Measurements from ENCODE around the gene ARHGAP21.

The ARHGAP21 gene

GRCh38 chr10:24683554-24683953, 40.1 kb downstream of the ARHGAP21 start:
- no peaks in the 10 kb centered on the region for H3K27me3 ChIP-seq (ENCODE audit: insufficient read depth, low read length)
- no peak overlapping the region for H3K27ac ChIP-seq (ENCODE audit: low read depth, low read length)
- H3K36me3 ChIP-seq (ENCODE audit: insufficient read depth, low read length) = peaks cover 10% of the 10 kb centered on the region
- H2AFZ ChIP-seq (ENCODE audit: low read length, unreplicated experiment) = no peak overlapping the region
- peaks cover 20% of the 10 kb centered on the region for H3K4me1 ChIP-seq (ENCODE audit: control insufficient read depth, insufficient read depth, low read length, unreplicated experiment)
- H3K4me3 ChIP-seq (ENCODE audit: low read depth, low read length) = no peak overlapping the region
- H3K79me2 ChIP-seq (ENCODE audit: control insufficient read depth, insufficient read depth, low read length, unreplicated experiment) = peaks cover 87% of the 10 kb centered on the region

GRCh38 chr10:24681572-24682088, 42.1 kb downstream of the ARHGAP21 start:
- H3K27me3 ChIP-seq (ENCODE audit: insufficient read depth, low read length) = no peaks in the 10 kb centered on the region
- H3K27ac ChIP-seq (ENCODE audit: low read depth, low read length) = no peak overlapping the region

GRCh38 chr10:24680647-24681524, 42.8 kb downstream of the ARHGAP21 start:
- H3K27me3 ChIP-seq (ENCODE audit: insufficient read depth, low read length) = no peaks in the 10 kb centered on the region
- peaks cover 83% of the 10 kb centered on the region for H3K79me2 ChIP-seq (ENCODE audit: control insufficient read depth, insufficient read depth, low read length, unreplicated experiment)
- no peak overlapping the region for H3K4me3 ChIP-seq (ENCODE audit: low read depth, low read length)
- H3K36me3 ChIP-seq (ENCODE audit: insufficient read depth, low read length) = peaks cover 13% of the 10 kb centered on the region
- H3K27ac ChIP-seq (ENCODE audit: low read depth, low read length) = no peak overlapping the region
- H3K4me1 ChIP-seq (ENCODE audit: control insufficient read depth, insufficient read depth, low read length, unreplicated experiment) = peaks cover 18% of the 10 kb centered on the region
- no peak overlapping the region for H2AFZ ChIP-seq (ENCODE audit: low read length, unreplicated experiment)

More at GRCh38 chr10:24681572-24682088, 42.1 kb downstream of the ARHGAP21 start:
- no peak overlapping the region for H3K4me3 ChIP-seq (ENCODE audit: low read depth, low read length)
- peaks cover 83% of the 10 kb centered on the region for H3K79me2 ChIP-seq (ENCODE audit: control insufficient read depth, insufficient read depth, low read length, unreplicated experiment)
- H3K4me1 ChIP-seq (ENCODE audit: control insufficient read depth, insufficient read depth, low read length, unreplicated experiment) = peaks cover 20% of the 10 kb centered on the region
- peaks cover 13% of the 10 kb centered on the region for H3K36me3 ChIP-seq (ENCODE audit: insufficient read depth, low read length)
- no peak overlapping the region for H2AFZ ChIP-seq (ENCODE audit: low read length, unreplicated experiment)

GRCh38 chr10:24678757-24679156, 44.9 kb downstream of the ARHGAP21 start:
- H3K4me3 ChIP-seq (ENCODE audit: low read depth, low read length) = no peak overlapping the region
- H3K79me2 ChIP-seq (ENCODE audit: control insufficient read depth, insufficient read depth, low read length, unreplicated experiment) = peaks cover 83% of the 10 kb centered on the region
- peaks cover 15% of the 10 kb centered on the region for H3K4me1 ChIP-seq (ENCODE audit: control insufficient read depth, insufficient read depth, low read length, unreplicated experiment)
- H3K36me3 ChIP-seq (ENCODE audit: insufficient read depth, low read length) = peaks cover 10% of the 10 kb centered on the region
- no peak overlapping the region for H2AFZ ChIP-seq (ENCODE audit: low read length, unreplicated experiment)
- H3K27ac ChIP-seq (ENCODE audit: low read depth, low read length) = no peak overlapping the region
- no peaks in the 10 kb centered on the region for H3K27me3 ChIP-seq (ENCODE audit: insufficient read depth, low read length)

- H3K79me2 ChIP-seq (ENCODE audit: control insufficient read depth, insufficient read depth, low read length, unreplicated experiment) = peaks cover 78% of the 10 kb centered on the region
- H3K27ac ChIP-seq (ENCODE audit: low read depth, low read length) = no peak overlapping the region
- H3K4me3 ChIP-seq (ENCODE audit: low read depth, low read length) = no peak overlapping the region
- peaks cover 10% of the 10 kb centered on the region for H3K36me3 ChIP-seq (ENCODE audit: insufficient read depth, low read length)
- no peak overlapping the region for H2AFZ ChIP-seq (ENCODE audit: low read length, unreplicated experiment)
- no peaks in the 10 kb centered on the region for H3K27me3 ChIP-seq (ENCODE audit: insufficient read depth, low read length)
- no peaks in the 10 kb centered on the region for H3K4me1 ChIP-seq (ENCODE audit: control insufficient read depth, insufficient read depth, low read length, unreplicated experiment)
Observed at GRCh38 chr10:24674892-24675632, 48.6 kb downstream of the ARHGAP21 start.

GRCh38 chr10:24670964-24671670, 52.6 kb downstream of the ARHGAP21 start:
- peaks cover 8% of the 10 kb centered on the region for H3K36me3 ChIP-seq (ENCODE audit: insufficient read depth, low read length)
- no peak overlapping the region for H3K27ac ChIP-seq (ENCODE audit: low read depth, low read length)
- H3K79me2 ChIP-seq (ENCODE audit: control insufficient read depth, insufficient read depth, low read length, unreplicated experiment) = peaks cover 60% of the 10 kb centered on the region
- no peaks in the 10 kb centered on the region for H3K27me3 ChIP-seq (ENCODE audit: insufficient read depth, low read length)
- no peaks in the 10 kb centered on the region for H3K4me1 ChIP-seq (ENCODE audit: control insufficient read depth, insufficient read depth, low read length, unreplicated experiment)
- H2AFZ ChIP-seq (ENCODE audit: low read length, unreplicated experiment) = no peak overlapping the region
- no peak overlapping the region for H3K4me3 ChIP-seq (ENCODE audit: low read depth, low read length)

GRCh38 chr10:24669285-24669852, 54.3 kb downstream of the ARHGAP21 start:
- H3K79me2 ChIP-seq (ENCODE audit: control insufficient read depth, insufficient read depth, low read length, unreplicated experiment) = peaks cover 45% of the 10 kb centered on the region
- no peaks in the 10 kb centered on the region for H3K4me1 ChIP-seq (ENCODE audit: control insufficient read depth, insufficient read depth, low read length, unreplicated experiment)
- H2AFZ ChIP-seq (ENCODE audit: low read length, unreplicated experiment) = no peak overlapping the region
- no peaks in the 10 kb centered on the region for H3K27me3 ChIP-seq (ENCODE audit: insufficient read depth, low read length)
- no peak overlapping the region for H3K27ac ChIP-seq (ENCODE audit: low read depth, low read length)
- H3K36me3 ChIP-seq (ENCODE audit: insufficient read depth, low read length) = peaks cover 8% of the 10 kb centered on the region
- no peak overlapping the region for H3K4me3 ChIP-seq (ENCODE audit: low read depth, low read length)

GRCh38 chr10:24668247-24668646, 55.4 kb downstream of the ARHGAP21 start:
- Histone ChIP-seq H3K4me1 (ENCODE audit: control insufficient read depth, insufficient read depth, low read length, unreplicated experiment) (no peaks in the 10 kb centered on the region), H3K79me2 (ENCODE audit: control insufficient read depth, insufficient read depth, low read length, unreplicated experiment) (peaks cover 36% of the 10 kb centered on the region), H3K27ac (ENCODE audit: low read depth, low read length) (no peak overlapping the region), H3K27me3 (ENCODE audit: insufficient read depth, low read length) (no peaks in the 10 kb centered on the region), H2AFZ (ENCODE audit: low read length, unreplicated experiment) (no peak overlapping the region), H3K4me3 (ENCODE audit: low read depth, low read length) (no peak overlapping the region), H3K36me3 (ENCODE audit: insufficient read depth, low read length) (peaks cover 13% of the 10 kb centered on the region)

GRCh38 chr10:24664991-24665390, 58.7 kb downstream of the ARHGAP21 start:
- Histone ChIP-seq H3K79me2 (ENCODE audit: control insufficient read depth, insufficient read depth, low read length, unreplicated experiment) (peaks cover 11% of the 10 kb centered on the region), H3K4me1 (ENCODE audit: control insufficient read depth, insufficient read depth, low read length, unreplicated experiment) (no peaks in the 10 kb centered on the region), H3K36me3 (ENCODE audit: insufficient read depth, low read length) (peaks cover 13% of the 10 kb centered on the region), H2AFZ (ENCODE audit: low read length, unreplicated experiment) (no peak overlapping the region), H3K27ac (ENCODE audit: low read depth, low read length) (no peak overlapping the region), H3K4me3 (ENCODE audit: low read depth, low read length) (no peak overlapping the region), H3K27me3 (ENCODE audit: insufficient read depth, low read length) (no peaks in the 10 kb centered on the region)

GRCh38 chr10:24661376-24661775, 62.3 kb downstream of the ARHGAP21 start:
- Histone ChIP-seq H3K36me3 (ENCODE audit: insufficient read depth, low read length) (peaks cover 9% of the 10 kb centered on the region), H3K4me3 (ENCODE audit: low read depth, low read length) (no peak overlapping the region), H3K4me1 (ENCODE audit: control insufficient read depth, insufficient read depth, low read length, unreplicated experiment) (no peaks in the 10 kb centered on the region), H2AFZ (ENCODE audit: low read length, unreplicated experiment) (no peak overlapping the region), H3K27ac (ENCODE audit: low read depth, low read length) (no peak overlapping the region), H3K27me3 (ENCODE audit: insufficient read depth, low read length) (no peaks in the 10 kb centered on the region), H3K79me2 (ENCODE audit: control insufficient read depth, insufficient read depth, low read length, unreplicated experiment) (no peaks in the 10 kb centered on the region)
